ENCODE data around the gene CAPN10.

GRCh38 chr2:240572141-240573031 lies 14.1 kb upstream of the CAPN10 start:
- TF ChIP-seq EZH2 (IDR thresholded peaks at IDR 0.05) (no peak), POLR2AphosphoS5 (IDR thresholded peaks at IDR 0.05; ENCODE audit: borderline replicate concordance, low read depth, low read length) (no peak)
